NCI-H2081 treated with DMSO at 0.1 percent for 48 hours (cell line): Measurements from ENCODE around the gene PCDHB11.
A peak's percentile ranks its signal among the peaks of the same experiment; 100 is the strongest.
"Not testable (repeated sequence)": the region's sequence is repeated elsewhere in the genome, so short reads cannot be mapped to it uniquely, and the experiment has no call there.

ENCODE experiments used
- DNase-seq: peaks from one replicate; lab custom pipeline; 2025; lab: John Stamatoyannopoulos, UW

PCDHB11 gene

GRCh38 chr5:141186897-141187512, 12.4 kb upstream of the PCDHB11 start, which contains the start of gene PCDHB9:
Gene PCDHB9, plus strand, starts transcription at chr5:141187161. Its CDS starts 158 bp downstream, at chr5:141187319.
- peak; percentile 4 for DNase-seq

- DNase-seq: not testable (repeated sequence)
These were observed 10.7 kb upstream of the PCDHB11 start for GRCh38 chr5:141188682-141189081.

GRCh38 chr5:141189131-141189530, 10.3 kb upstream of the PCDHB11 start:
- not testable (repeated sequence) for DNase-seq

GRCh38 chr5:141192110-141192725, 7.2 kb upstream of the PCDHB11 start, which contains the start of gene PCDHB10:
Gene PCDHB10, plus strand, starts transcription at chr5:141192353. Its CDS starts 200 bp downstream, at chr5:141192553.
- no peak for DNase-seq

- not testable (repeated sequence) for DNase-seq
These were observed 5.1 kb upstream of the PCDHB11 start for GRCh38 chr5:141194332-141194731.

- DNase-seq: no peak
These were observed 3.1 kb upstream of the PCDHB11 start for GRCh38 chr5:141196363-141196762.

- DNase-seq: not testable (repeated sequence)
These were observed 1.7 kb downstream of the PCDHB11 start for GRCh38 chr5:141201126-141201525.

GRCh38 chr5:141201646-141202045, 2.2 kb downstream of the PCDHB11 start:
- DNase-seq: not testable (repeated sequence)

- DNase-seq: no peak
These were observed 9.1 kb downstream of the PCDHB11 start, which contains the start of gene PCDHB12 for GRCh38 chr5:141208478-141208877. Gene PCDHB12, plus strand, starts transcription at chr5:141208719. Its CDS starts 189 bp downstream, at chr5:141208908.

- DNase-seq: not testable (repeated sequence)
These were observed 10.9 kb downstream of the PCDHB11 start for GRCh38 chr5:141210281-141210680.

GRCh38 chr5:141210849-141211248, 11.4 kb downstream of the PCDHB11 start:
- DNase-seq: not testable (repeated sequence)

GRCh38 chr5:141213656-141214339, 14.4 kb downstream of the PCDHB11 start, which contains the start of gene PCDHB13:
Gene PCDHB13, plus strand, starts transcription at chr5:141213919. Its CDS starts 205 bp downstream, at chr5:141214124.
- DNase-seq: not testable (repeated sequence)

GRCh38 chr5:141214583-141214982, 15.2 kb downstream of the PCDHB11 start:
- DNase-seq: not testable (repeated sequence)

- not testable (repeated sequence) for DNase-seq
These were observed 16.1 kb downstream of the PCDHB11 start for GRCh38 chr5:141215504-141215903.

- DNase-seq: not testable (repeated sequence)
These were observed 16.6 kb downstream of the PCDHB11 start for GRCh38 chr5:141216035-141216434.

GRCh38 chr5:141223112-141223783, 23.8 kb downstream of the PCDHB11 start, which contains the start of gene PCDHB14:
Gene PCDHB14, plus strand, starts transcription at chr5:141223343. Its CDS starts 163 bp downstream, at chr5:141223506.
- DNase-seq: no peak

- not testable (repeated sequence) for DNase-seq
These were observed 25.4 kb downstream of the PCDHB11 start for GRCh38 chr5:141224844-141225243.

GRCh38 chr5:141225421-141225820, 26.0 kb downstream of the PCDHB11 start:
- DNase-seq: not testable (repeated sequence)

GRCh38 chr5:141234109-141234667, 34.8 kb downstream of the PCDHB11 start:
- DNase-seq: no peak

- DNase-seq: not testable (repeated sequence)
These were observed 36.5 kb downstream of the PCDHB11 start for GRCh38 chr5:141235922-141236321.

- no peak for DNase-seq
These were observed 37.3 kb downstream of the PCDHB11 start for GRCh38 chr5:141236516-141237313.
